ENCODE data around the gene ST3GAL2.
"Not testable (repeated sequence)": the region's sequence is repeated elsewhere in the genome, so short reads cannot be mapped to it uniquely, and the experiment has no call there.

The ST3GAL2 gene

DNA sequence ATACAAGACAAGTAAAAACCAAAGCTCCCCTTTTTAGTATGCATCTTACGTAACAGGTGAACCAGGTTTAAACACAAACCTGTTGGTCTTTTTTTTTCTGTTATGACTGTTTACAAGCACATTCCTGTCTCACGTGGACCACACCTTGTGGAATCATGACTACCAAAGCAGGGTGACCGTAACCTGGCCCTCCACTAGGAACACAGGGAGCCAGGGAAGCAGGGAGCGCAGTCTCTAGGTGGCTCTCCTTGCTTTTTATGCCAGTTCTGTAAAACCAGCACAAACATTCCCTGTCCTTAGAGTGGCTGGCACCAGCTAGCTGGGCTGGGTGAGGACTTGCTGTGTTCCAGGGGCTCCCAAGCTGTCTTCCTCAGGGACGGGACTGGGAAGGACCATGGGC lies 48.1 kb downstream of the ST3GAL2 start:
- DNase-seq (ENCODE audit: insufficient read length), result no peak
- TF ChIP-seq POLR2AphosphoS5 (IDR thresholded peaks at IDR 0.05; ENCODE audit: low read depth, low read length), result no peak
- no peak for TF ChIP-seq TAF1 (IDR thresholded peaks at IDR 0.05; ENCODE audit: borderline replicate concordance, low read depth, low read length)
- TF ChIP-seq POLR2A (IDR thresholded peaks at IDR 0.05; ENCODE audit: low read depth, low read length), result no peak
- no peak for FAIRE-seq

GRCh38 chr16:70388006-70388680 lies 50.8 kb downstream of the ST3GAL2 start:
- DNase-seq (ENCODE audit: insufficient read length) (no peak), FAIRE-seq (no peak)
- TF ChIP-seq POLR2A (IDR thresholded peaks at IDR 0.05; ENCODE audit: low read depth, low read length), result no peak
- TF ChIP-seq POLR2AphosphoS5 (IDR thresholded peaks at IDR 0.05; ENCODE audit: low read depth, low read length), result no peak
- TF ChIP-seq TAF1 (IDR thresholded peaks at IDR 0.05; ENCODE audit: borderline replicate concordance, low read depth, low read length), result no peak

DNA sequence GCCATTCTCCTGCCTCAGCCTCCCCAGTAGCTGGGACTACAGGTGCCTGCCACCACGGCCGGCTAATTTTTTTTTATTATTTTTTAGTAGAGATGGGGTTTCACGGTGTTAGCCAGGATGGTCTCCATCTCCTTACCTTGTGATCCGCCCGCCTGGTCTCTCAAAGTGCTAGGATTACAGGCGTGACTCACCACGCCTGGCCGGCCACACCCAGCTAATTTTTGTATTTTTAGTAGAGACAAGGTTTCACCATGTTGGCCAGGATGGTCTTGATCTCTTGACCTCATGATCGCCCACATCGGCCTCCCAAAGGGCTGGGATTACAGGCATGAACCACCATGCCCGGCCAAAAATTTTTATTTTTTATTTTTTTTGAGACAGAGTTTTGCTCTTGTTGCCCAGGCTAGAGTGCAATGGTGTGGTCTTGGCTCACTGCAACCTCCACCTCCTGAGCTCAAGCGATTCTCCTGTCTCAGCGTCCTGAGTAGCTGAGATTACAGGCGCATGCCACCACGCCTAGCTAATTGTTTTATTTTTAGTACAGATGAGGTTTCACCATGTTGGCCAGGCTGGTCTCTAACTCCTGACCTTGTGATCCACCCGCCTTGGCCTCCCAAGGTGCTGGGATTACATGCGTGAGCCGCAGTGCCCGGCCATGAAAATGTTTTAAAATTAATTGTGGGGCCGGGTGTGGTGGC lies 52.5 kb downstream of the ST3GAL2 start:
- DNase-seq (ENCODE audit: insufficient read length); FAIRE-seq: not testable (repeated sequence)

DNA sequence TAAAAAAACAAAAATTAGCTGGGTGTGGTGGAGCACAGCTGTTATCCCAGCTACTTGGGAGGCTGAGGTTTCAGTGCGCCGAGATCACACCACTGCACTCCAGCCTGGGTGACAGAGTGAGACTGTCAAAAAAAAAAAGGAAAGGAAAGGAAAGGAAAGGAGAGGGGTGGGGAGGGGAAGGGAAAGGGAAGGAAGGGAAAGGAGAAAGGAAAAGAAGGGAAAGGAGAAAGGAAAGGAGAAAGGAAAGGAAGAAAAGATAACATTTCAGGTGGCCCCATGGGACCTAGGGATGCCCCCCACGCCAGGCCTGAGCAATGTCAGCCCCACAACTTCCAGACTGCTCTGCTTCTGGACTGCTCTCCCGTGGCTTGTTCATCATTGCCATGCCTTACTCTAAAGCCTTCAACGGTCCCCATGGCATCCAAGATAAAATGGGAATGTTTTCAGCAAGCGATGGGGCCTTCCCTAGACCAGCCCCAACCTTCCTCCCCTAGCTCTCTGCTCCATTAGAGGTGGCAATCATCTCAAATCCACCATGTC lies 55.4 kb downstream of the ST3GAL2 start:
- DNase-seq (ENCODE audit: insufficient read length) (no peak), FAIRE-seq (no peak)
- TF ChIP-seq POLR2A (IDR thresholded peaks at IDR 0.05; ENCODE audit: low read depth, low read length) (no peak), POLR2AphosphoS5 (IDR thresholded peaks at IDR 0.05; ENCODE audit: low read depth, low read length) (no peak), TAF1 (IDR thresholded peaks at IDR 0.05; ENCODE audit: borderline replicate concordance, low read depth, low read length) (no peak)

GRCh38 chr16:70381604-70382342 lies 57.1 kb downstream of the ST3GAL2 start:
- no peak for DNase-seq (ENCODE audit: insufficient read length)
- TF ChIP-seq POLR2A (IDR thresholded peaks at IDR 0.05; ENCODE audit: low read depth, low read length) (no peak; the same call in 1 of the 2 replicates), POLR2AphosphoS5 (IDR thresholded peaks at IDR 0.05; ENCODE audit: low read depth, low read length) (no peak; the same call in 1 of the 2 replicates), TAF1 (IDR thresholded peaks at IDR 0.05; ENCODE audit: borderline replicate concordance, low read depth, low read length) (no peak)
- no peak for FAIRE-seq

GRCh38 chr16:70380919-70381603 lies 57.8 kb downstream of the ST3GAL2 start:
- TF ChIP-seq POLR2AphosphoS5 (IDR thresholded peaks at IDR 0.05; ENCODE audit: low read depth, low read length) (peak; percentile 96), TAF1 (IDR thresholded peaks at IDR 0.05; ENCODE audit: borderline replicate concordance, low read depth, low read length) (peak; percentile 92), POLR2A (IDR thresholded peaks at IDR 0.05; ENCODE audit: low read depth, low read length) (peak; percentile 97)
- peak; percentile 92 for DNase-seq (ENCODE audit: insufficient read length)
- FAIRE-seq, result peak; percentile 97

GRCh38 chr16:70380248-70380918 lies 58.5 kb downstream of the ST3GAL2 start:
- no peak for DNase-seq (ENCODE audit: insufficient read length)
- peak; percentile 40 for FAIRE-seq
- TF ChIP-seq POLR2A (IDR thresholded peaks at IDR 0.05; ENCODE audit: low read depth, low read length) (no peak; the same call in 1 of the 2 replicates), POLR2AphosphoS5 (IDR thresholded peaks at IDR 0.05; ENCODE audit: low read depth, low read length) (no peak; the same call in 1 of the 2 replicates), TAF1 (IDR thresholded peaks at IDR 0.05; ENCODE audit: borderline replicate concordance, low read depth, low read length) (no peak)

GRCh38 chr16:70378869-70379493 lies 59.9 kb downstream of the ST3GAL2 start:
- DNase-seq (ENCODE audit: insufficient read length) (no peak), FAIRE-seq (no peak)
- TF ChIP-seq POLR2AphosphoS5 (IDR thresholded peaks at IDR 0.05; ENCODE audit: low read depth, low read length) (no peak; the same call in 1 of the 2 replicates), TAF1 (IDR thresholded peaks at IDR 0.05; ENCODE audit: borderline replicate concordance, low read depth, low read length) (no peak), POLR2A (IDR thresholded peaks at IDR 0.05; ENCODE audit: low read depth, low read length) (peak; percentile 42; the same call in 1 of the 2 replicates)

GRCh38 chr16:70377782-70378181 lies 61.1 kb downstream of the ST3GAL2 start:
- TF ChIP-seq POLR2AphosphoS5 (IDR thresholded peaks at IDR 0.05; ENCODE audit: low read depth, low read length) (no peak), POLR2A (IDR thresholded peaks at IDR 0.05; ENCODE audit: low read depth, low read length) (no peak), TAF1 (IDR thresholded peaks at IDR 0.05; ENCODE audit: borderline replicate concordance, low read depth, low read length) (no peak)
- FAIRE-seq (no peak), DNase-seq (ENCODE audit: insufficient read length) (no peak)
